GM20000 (cell line): ENCODE data around the gene NRGN.
"Not testable (repeated sequence)": the region's sequence is repeated elsewhere in the genome, so short reads cannot be mapped to it uniquely, and the experiment has no call there.

Experiments used
- DNase-seq: peaks from one replicate; pipeline ENCODE4 v3.0.0; 2012; ENCODE audit warnings: low spot score
- CTCF ChIP-seq: IDR thresholded peaks from 2 replicates; pipeline ENCODE4 v1.5.1; 2012; ENCODE audit warnings: mild to moderate bottlenecking, control low read depth; ENCODE audit errors: extremely low read depth, missing control alignments

Gene NRGN

GRCh38 chr11:124762105-124762623, 22.4 kb downstream of the NRGN start, which contains the start of gene ESAM:
TSS of gene ESAM (minus strand) at chr11:124762290. CDS start at chr11:124762154, 136 bp downstream.
- peak; percentile 33 for TF ChIP-seq CTCF
- DNase-seq = peak; percentile 96

GRCh38 chr11:124762624-124763155, 22.9 kb downstream of the NRGN start:
- TF ChIP-seq CTCF = peak; percentile 42
- peak; percentile 55 for DNase-seq

- peak; percentile 75 for DNase-seq
- peak; percentile 81 for TF ChIP-seq CTCF
Observed at GRCh38 chr11:124763156-124763947, 23.6 kb downstream of the NRGN start.

GRCh38 chr11:124766156-124766555, 26.4 kb downstream of the NRGN start:
- no peak for TF ChIP-seq CTCF
- no peak for DNase-seq

- no peak for TF ChIP-seq CTCF
- DNase-seq = no peak
Observed at GRCh38 chr11:124768914-124769313, 29.2 kb downstream of the NRGN start.

GRCh38 chr11:124769806-124770774, 30.3 kb downstream of the NRGN start:
- no peak for DNase-seq
- no peak for TF ChIP-seq CTCF

- DNase-seq = not testable (repeated sequence)
Observed at GRCh38 chr11:124770959-124771358, 31.2 kb downstream of the NRGN start.
